ENCODE results near the gene BCAT1.
A peak's percentile ranks its signal among the peaks of the same experiment; 100 is the strongest.

Gene BCAT1

GRCh38 chr12:24922090-24922489 is 26.8 kb downstream of the BCAT1 start:
- no peak for TF ChIP-seq CTCF (conservative IDR thresholded peaks at IDR 0.05; ENCODE audit: low read length)
- H3K4me3 ChIP-seq (ENCODE audit: low read length), result no peak overlapping the region
- DNase-seq (ENCODE audit: low read depth), result no peak

GRCh38 chr12:24921251-24922038 is 27.5 kb downstream of the BCAT1 start:
- no peak overlapping the region for H3K4me3 ChIP-seq (ENCODE audit: low read length)
- no peak for TF ChIP-seq CTCF (conservative IDR thresholded peaks at IDR 0.05; ENCODE audit: low read length)
- peak; percentile 58 for DNase-seq (ENCODE audit: low read depth)

- H3K4me3 ChIP-seq (ENCODE audit: low read length), result no peak overlapping the region
- TF ChIP-seq CTCF (conservative IDR thresholded peaks at IDR 0.05; ENCODE audit: low read length), result no peak
- DNase-seq (ENCODE audit: low read depth), result no peak
Measured at GRCh38 chr12:24920141-24920540, 28.8 kb downstream of the BCAT1 start.

- H3K4me3 ChIP-seq (ENCODE audit: low read length), result no peak overlapping the region
- TF ChIP-seq CTCF (conservative IDR thresholded peaks at IDR 0.05; ENCODE audit: low read length), result no peak
- no peak for DNase-seq (ENCODE audit: low read depth)
Measured at GRCh38 chr12:24919346-24920001, 29.4 kb downstream of the BCAT1 start.

GRCh38 chr12:24918596-24918995 is 30.3 kb downstream of the BCAT1 start:
- no peak overlapping the region for H3K4me3 ChIP-seq (ENCODE audit: low read length)
- DNase-seq (ENCODE audit: low read depth), result no peak
- no peak for TF ChIP-seq CTCF (conservative IDR thresholded peaks at IDR 0.05; ENCODE audit: low read length)

- no peak for TF ChIP-seq CTCF (conservative IDR thresholded peaks at IDR 0.05; ENCODE audit: low read length)
- no peak overlapping the region for H3K4me3 ChIP-seq (ENCODE audit: low read length)
- no peak for DNase-seq (ENCODE audit: low read depth)
Measured at GRCh38 chr12:24915501-24915900, 33.4 kb downstream of the BCAT1 start.

- no peak for TF ChIP-seq CTCF (conservative IDR thresholded peaks at IDR 0.05; ENCODE audit: low read length)
- H3K4me3 ChIP-seq (ENCODE audit: low read length), result no peak overlapping the region
- DNase-seq (ENCODE audit: low read depth), result no peak
Measured at GRCh38 chr12:24913953-24914352, 34.9 kb downstream of the BCAT1 start.
